ENCODE data around the gene SYS1. TPM values are rescaled to one million over a fixed set of nuclear protein-coding genes. Genes with fewer than 3 reads are reported as not detected.

The SYS1 gene
- total and polyA plus RNA-seq, 2 experiments from 2014 or later, result 7.9 to 21.5 TPM

DNA sequence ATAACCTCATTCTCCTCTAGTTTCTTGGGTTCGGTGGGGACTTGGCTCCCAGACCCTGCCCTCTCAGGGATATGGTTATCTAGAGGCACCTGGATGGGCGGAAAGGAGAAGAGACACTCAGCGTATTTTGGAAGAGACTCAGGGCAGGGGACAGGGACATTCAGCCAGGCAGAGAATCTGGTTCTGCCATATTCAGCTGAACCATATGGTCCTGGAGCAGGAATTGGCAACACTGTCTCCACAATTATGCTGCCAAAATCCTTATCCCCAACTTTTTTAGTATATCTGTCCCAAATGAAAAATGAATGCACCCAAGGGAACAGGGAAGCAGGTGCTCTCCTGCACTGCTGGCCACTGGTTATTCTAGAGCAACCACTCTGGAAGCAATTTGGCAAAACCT, 32.5 kb upstream of the SYS1 start:
- H4K20me1 ChIP-seq (replicated peaks; ENCODE audit: insufficient read depth), result no peaks in the 10 kb centered on the region
- H3K4me3 Mint-ChIP-seq, result no peak overlapping the region
- H3K4me2 ChIP-seq, result no peak overlapping the region
- 0 out of 2 replicates have a peak overlapping the region, but pooled peaks have one; percentile 39 for H3K27ac ChIP-seq (ENCODE audit: low read depth)
- H3K36me3 ChIP-seq (ENCODE audit: insufficient read depth), result peaks cover 8% of the 10 kb centered on the region; the same call in 1 of the 2 replicates
- no peak overlapping the region for H3K4me3 ChIP-seq
- peaks cover 66% of the 10 kb centered on the region for H3K36me3 Mint-ChIP-seq (ENCODE audit: low read depth)
- peaks cover 3% of the 10 kb centered on the region; the same call in 1 of the 2 replicates for H3K79me2 ChIP-seq (replicated peaks; ENCODE audit: insufficient read depth)
- DNase-seq (ENCODE audit: low spot score) (no peak), ATAC-seq (no peak)
- H3K27me3 ChIP-seq (ENCODE audit: insufficient read depth), result no peaks in the 10 kb centered on the region
- H3K4me1 Mint-ChIP-seq, result peaks cover 3% of the 10 kb centered on the region; the same call in 1 of the 3 replicates
- no peaks in the 10 kb centered on the region for H3F3A ChIP-seq (replicated peaks; ENCODE audit: low read depth)
- 0 out of 2 replicates have a peak, but pooled peaks cover 7% of the 10 kb centered on the region for H3K4me1 ChIP-seq (ENCODE audit: insufficient read depth)
- no peaks in the 10 kb centered on the region for H3K9me2 ChIP-seq (ENCODE audit: insufficient read depth)
- H3K9me3 Mint-ChIP-seq, result no peaks in the 10 kb centered on the region
- peaks cover 5% of the 10 kb centered on the region for H3K27me3 Mint-ChIP-seq (ENCODE audit: insufficient read depth, low read depth, poor library complexity)
- H3K27ac Mint-ChIP-seq, result no peak overlapping the region
- TF ChIP-seq STAT1 (IDR thresholded peaks at IDR 0.05; ENCODE audit: unreplicated experiment) (no peak), EZH2 (IDR thresholded peaks at IDR 0.05; ENCODE audit: low read depth, unreplicated experiment) (no peak), JUNB (IDR thresholded peaks at IDR 0.05; ENCODE audit: unreplicated experiment) (no peak)
- TF ChIP-seq, protein P1, sequence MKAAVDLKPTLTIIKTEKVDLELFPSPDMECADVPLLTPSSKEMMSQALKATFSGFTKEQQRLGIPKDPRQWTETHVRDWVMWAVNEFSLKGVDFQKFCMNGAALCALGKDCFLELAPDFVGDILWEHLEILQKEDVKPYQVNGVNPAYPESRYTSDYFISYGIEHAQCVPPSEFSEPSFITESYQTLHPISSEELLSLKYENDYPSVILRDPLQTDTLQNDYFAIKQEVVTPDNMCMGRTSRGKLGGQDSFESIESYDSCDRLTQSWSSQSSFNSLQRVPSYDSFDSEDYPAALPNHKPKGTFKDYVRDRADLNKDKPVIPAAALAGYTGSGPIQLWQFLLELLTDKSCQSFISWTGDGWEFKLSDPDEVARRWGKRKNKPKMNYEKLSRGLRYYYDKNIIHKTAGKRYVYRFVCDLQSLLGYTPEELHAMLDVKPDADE (IDR thresholded peaks at IDR 0.05), result no peak
- no peak overlapping the region for H2AFZ ChIP-seq

DNA sequence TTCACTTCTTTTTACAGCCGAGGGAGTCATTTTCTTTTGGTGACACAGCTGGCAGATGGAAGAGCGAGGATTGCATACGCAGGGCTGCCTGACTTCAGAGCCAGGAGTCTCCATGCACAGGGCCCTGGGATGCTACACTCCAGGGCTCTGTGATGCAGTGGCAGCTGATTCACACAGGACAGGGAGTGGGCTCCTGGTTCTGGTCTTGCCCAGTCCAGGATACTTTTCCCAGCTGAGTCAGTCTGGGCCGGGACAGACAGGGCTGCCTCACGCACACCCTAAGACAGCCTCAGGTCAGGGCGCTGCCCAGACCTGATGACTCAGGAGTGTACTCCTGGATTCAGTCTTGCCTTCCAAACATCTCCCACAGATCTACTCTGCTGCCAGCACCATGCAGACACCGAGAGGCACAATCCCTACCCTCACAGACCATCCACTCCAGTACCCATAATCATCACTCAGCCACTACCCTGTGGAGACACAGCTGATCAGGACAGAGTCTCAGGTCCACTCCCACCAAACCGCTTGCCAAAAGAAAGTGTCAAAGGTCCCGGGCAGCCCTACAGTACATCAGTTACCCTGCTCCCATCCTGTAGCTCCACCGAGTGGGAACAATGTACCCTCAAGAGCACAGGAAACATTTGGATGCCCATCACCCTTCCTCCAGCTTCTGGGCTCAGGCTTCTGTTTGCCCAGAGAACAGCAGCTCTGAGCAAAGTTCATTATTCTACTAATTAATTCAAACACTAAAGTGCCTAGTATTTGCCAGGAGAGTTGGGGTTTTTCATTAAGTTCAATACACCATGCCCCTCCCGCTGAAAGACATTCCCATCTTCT, 26.2 kb upstream of the SYS1 start:
- H3K79me2 ChIP-seq (replicated peaks; ENCODE audit: insufficient read depth), result peaks cover 62% of the 10 kb centered on the region
- 0 out of 2 replicates have a peak, but pooled peaks cover 2% of the 10 kb centered on the region for H4K20me1 ChIP-seq (replicated peaks; ENCODE audit: insufficient read depth)
- Mint-ChIP-seq H3K4me1 (peaks cover 52% of the 10 kb centered on the region), H3K27me3 (ENCODE audit: insufficient read depth, low read depth, poor library complexity) (peaks cover 7% of the 10 kb centered on the region), H3K27ac (peak overlapping the region; percentile 89), H3K36me3 (ENCODE audit: low read depth) (peaks cover 40% of the 10 kb centered on the region), H3K9me3 (no peaks in the 10 kb centered on the region), H3K4me3 (no peak overlapping the region)
- H3K27me3 ChIP-seq (ENCODE audit: insufficient read depth), result no peaks in the 10 kb centered on the region
- H3K4me2 ChIP-seq, result no peak overlapping the region
- H3K4me3 ChIP-seq, result no peak overlapping the region
- no peaks in the 10 kb centered on the region; the same call in 1 of the 2 replicates for H3K36me3 ChIP-seq (ENCODE audit: insufficient read depth)
- no peak overlapping the region for H2AFZ ChIP-seq
- H3K27ac ChIP-seq (ENCODE audit: low read depth), result peak overlapping the region; percentile 63; the same call in 1 of the 2 replicates
- TF ChIP-seq REST (IDR thresholded peaks at IDR 0.05; ENCODE audit: unreplicated experiment) (no peak), CTCF (conservative IDR thresholded peaks at IDR 0.05; ENCODE audit: low read depth in 2 of 2) (no peak), STAT1 (IDR thresholded peaks at IDR 0.05; ENCODE audit: unreplicated experiment) (no peak), CREB1 (CRISPR knock-in tag; IDR thresholded peaks at IDR 0.05; ENCODE audit: low read depth) (no peak), NANOG (IDR thresholded peaks at IDR 0.05; ENCODE audit: borderline replicate concordance) (no peak), EZH2 (IDR thresholded peaks at IDR 0.05; ENCODE audit: low read depth, unreplicated experiment) (no peak), EZH2phosphoT487 (IDR thresholded peaks at IDR 0.05; ENCODE audit: unreplicated experiment) (no peak), ZNF331 (CRISPR knock-in tag; IDR thresholded peaks at IDR 0.05; ENCODE audit: low read depth) (no peak), ZNF114 (CRISPR knock-in tag; IDR thresholded peaks at IDR 0.05) (no peak), JUNB (IDR thresholded peaks at IDR 0.05; ENCODE audit: unreplicated experiment) (no peak)
- TF ChIP-seq, protein P1 (IDR thresholded peaks at IDR 0.05), result no peak
- peaks cover 43% of the 10 kb centered on the region for H3K4me1 ChIP-seq (ENCODE audit: insufficient read depth)
- DNase-seq (ENCODE audit: low spot score) (no peak), ATAC-seq (no peak)
- H3F3A ChIP-seq (replicated peaks; ENCODE audit: low read depth), result 0 out of 2 replicates have a peak, but pooled peaks cover 3% of the 10 kb centered on the region
- H3K9me2 ChIP-seq (ENCODE audit: insufficient read depth), result no peaks in the 10 kb centered on the region
